GM21390 (cell line): Measurements from ENCODE around the gene BRCC3.

ENCODE experiments used
- ATAC-seq: cut with Tn5 transposase; IDR thresholded peaks from one replicate; pipeline ENCODE4 v1.9.1; 2021; ENCODE audit not compliant: unreplicated experiment

BRCC3 gene

GRCh38 chrX:155056877-155057792 lies 14.2 kb upstream of the BRCC3 start:
- peak; percentile 72 for ATAC-seq

GRCh38 chrX:155061760-155062159 lies 9.5 kb upstream of the BRCC3 start:
- no peak for ATAC-seq

- no peak for ATAC-seq
Measured at GRCh38 chrX:155065035-155065734, 6.1 kb upstream of the BRCC3 start.

GRCh38 chrX:155068165-155068564 lies 3.1 kb upstream of the BRCC3 start:
- ATAC-seq = no peak

- ATAC-seq = no peak
Measured at GRCh38 chrX:155069414-155069813, 1.9 kb upstream of the BRCC3 start.

GRCh38 chrX:155070038-155070437 lies 1.3 kb upstream of the BRCC3 start:
- ATAC-seq = no peak

GRCh38 chrX:155070663-155070974 lies 689 bp upstream of the BRCC3 start:
- ATAC-seq = peak; percentile 27

- peak; percentile 17 for ATAC-seq
Measured at GRCh38 chrX:155071694-155072280, 479 bp downstream of the BRCC3 start.

GRCh38 chrX:155086202-155086840 lies 15.0 kb downstream of the BRCC3 start:
- no peak for ATAC-seq

- ATAC-seq = no peak
Measured at GRCh38 chrX:155086961-155087735, 15.8 kb downstream of the BRCC3 start.

- ATAC-seq = no peak
Measured at GRCh38 chrX:155094468-155095061, 23.3 kb downstream of the BRCC3 start.

- no peak for ATAC-seq
Measured at GRCh38 chrX:155105919-155106318, 34.6 kb downstream of the BRCC3 start.

GRCh38 chrX:155108427-155108826 lies 37.1 kb downstream of the BRCC3 start:
- ATAC-seq = no peak

- no peak for ATAC-seq
Measured at GRCh38 chrX:155112171-155112570, 40.9 kb downstream of the BRCC3 start.

- no peak for ATAC-seq
Measured at GRCh38 chrX:155113097-155113496, 41.8 kb downstream of the BRCC3 start.

- no peak for ATAC-seq
Measured at GRCh38 chrX:155115174-155115819, 44.0 kb downstream of the BRCC3 start.

- ATAC-seq = no peak
Measured at GRCh38 chrX:155127465-155127864, 56.2 kb downstream of the BRCC3 start.

GRCh38 chrX:155127940-155128339 lies 56.6 kb downstream of the BRCC3 start:
- no peak for ATAC-seq

- no peak for ATAC-seq
Measured at GRCh38 chrX:155132110-155132509, 60.8 kb downstream of the BRCC3 start.

GRCh38 chrX:155134255-155134654 lies 62.9 kb downstream of the BRCC3 start:
- no peak for ATAC-seq
